Erythroblast (primary cell): ENCODE data around the gene DICER1.

Source experiments
- GATA1 ChIP-seq: IDR thresholded peaks from 2 replicates; pipeline ENCODE4 v1.6.1; 2011; ENCODE audit warnings: low read depth, mild to moderate bottlenecking, control low read depth, low read length, moderate library complexity
- POLR2A ChIP-seq: IDR thresholded peaks from 2 replicates; pipeline ENCODE4 v1.6.1; 2011; ENCODE audit warnings: mild to moderate bottlenecking, low read length

DNA sequence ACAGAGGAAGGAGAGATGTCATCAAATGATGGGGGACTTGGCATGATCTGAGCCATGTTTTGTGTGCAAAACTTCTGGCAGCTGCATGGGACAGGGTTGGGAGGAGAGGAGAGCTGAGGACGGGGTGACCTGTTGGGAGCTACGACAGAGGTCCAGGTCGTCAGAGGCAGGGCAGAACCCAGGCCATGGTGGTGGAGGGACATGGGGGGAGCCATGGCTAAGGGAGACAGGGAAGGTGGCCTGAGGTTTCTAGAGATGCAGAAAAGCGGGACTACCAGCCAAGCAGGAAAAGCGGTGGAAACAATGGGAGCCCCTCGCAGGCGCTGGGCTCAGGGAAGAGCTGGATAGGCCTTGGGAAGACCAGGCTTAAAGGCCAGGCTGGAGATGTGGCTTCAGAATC, 88.3 kb downstream of the DICER1 start:
- no peak for TF ChIP-seq POLR2A
- no peak for TF ChIP-seq GATA1
